Measurements from ENCODE around the gene PRSS16.
A peak's percentile ranks its signal among the peaks of the same experiment; 100 is the strongest.
"Not testable (repeated sequence)": the region's sequence is repeated elsewhere in the genome, so short reads cannot be mapped to it uniquely, and the experiment has no call there.

PRSS16 gene

GRCh38 chr6:27247133-27247836, at the start of gene PRSS16:
PRSS16 (plus strand) TSS chr6:27247701; CDS start chr6:27247738, 37 bp downstream.
- no peak for DNase-seq

GRCh38 chr6:27205375-27206278, 41.9 kb upstream of the PRSS16 start:
- DNase-seq, result peak; percentile 21

- DNase-seq, result no peak
Observed at GRCh38 chr6:27206806-27207205, 40.7 kb upstream of the PRSS16 start.

GRCh38 chr6:27208042-27208441, 39.5 kb upstream of the PRSS16 start:
- no peak for DNase-seq

GRCh38 chr6:27209196-27209595, 38.3 kb upstream of the PRSS16 start:
- no peak for DNase-seq

- no peak for DNase-seq
Observed at GRCh38 chr6:27209659-27210269, 37.7 kb upstream of the PRSS16 start.

- DNase-seq, result not testable (repeated sequence)
Observed at GRCh38 chr6:27213091-27213517, 34.4 kb upstream of the PRSS16 start.

- DNase-seq, result no peak
Observed at GRCh38 chr6:27213544-27214125, 33.9 kb upstream of the PRSS16 start.

GRCh38 chr6:27214126-27214601, 33.3 kb upstream of the PRSS16 start:
- DNase-seq, result no peak

GRCh38 chr6:27216874-27217273, 30.6 kb upstream of the PRSS16 start:
- no peak for DNase-seq

GRCh38 chr6:27222971-27223370, 24.5 kb upstream of the PRSS16 start:
- not testable (repeated sequence) for DNase-seq

- DNase-seq, result no peak
Observed at GRCh38 chr6:27224729-27225128, 22.8 kb upstream of the PRSS16 start.

- DNase-seq, result no peak
Observed at GRCh38 chr6:27228963-27229477, 18.5 kb upstream of the PRSS16 start.

GRCh38 chr6:27230758-27231111, 16.8 kb upstream of the PRSS16 start:
- no peak for DNase-seq

- DNase-seq, result no peak
Observed at GRCh38 chr6:27234576-27234975, 12.9 kb upstream of the PRSS16 start.

GRCh38 chr6:27237089-27237803, 10.3 kb upstream of the PRSS16 start:
- peak; percentile 69 for DNase-seq

- DNase-seq, result no peak
Observed at GRCh38 chr6:27238010-27238983, 9.2 kb upstream of the PRSS16 start.

GRCh38 chr6:27239258-27239657, 8.2 kb upstream of the PRSS16 start:
- DNase-seq, result no peak

GRCh38 chr6:27241443-27241842, 6.1 kb upstream of the PRSS16 start:
- DNase-seq, result no peak

- no peak for DNase-seq
Observed at GRCh38 chr6:27242589-27243265, 4.8 kb upstream of the PRSS16 start.

Measured in stimulated activated CD4-positive, alpha-beta T cell treated with anti-CD3 and anti-CD28 coated beads, Interleukin-1b, Interleukin-23, amount 100 ng/mL, for 48 hours (primary cell).